MV-4-11 (cell line): ENCODE measurements around the gene AHRR.

Source experiments
- DNase-seq: peaks from one replicate; lab custom pipeline; 2025; lab: John Stamatoyannopoulos, UW

Gene AHRR

DNA sequence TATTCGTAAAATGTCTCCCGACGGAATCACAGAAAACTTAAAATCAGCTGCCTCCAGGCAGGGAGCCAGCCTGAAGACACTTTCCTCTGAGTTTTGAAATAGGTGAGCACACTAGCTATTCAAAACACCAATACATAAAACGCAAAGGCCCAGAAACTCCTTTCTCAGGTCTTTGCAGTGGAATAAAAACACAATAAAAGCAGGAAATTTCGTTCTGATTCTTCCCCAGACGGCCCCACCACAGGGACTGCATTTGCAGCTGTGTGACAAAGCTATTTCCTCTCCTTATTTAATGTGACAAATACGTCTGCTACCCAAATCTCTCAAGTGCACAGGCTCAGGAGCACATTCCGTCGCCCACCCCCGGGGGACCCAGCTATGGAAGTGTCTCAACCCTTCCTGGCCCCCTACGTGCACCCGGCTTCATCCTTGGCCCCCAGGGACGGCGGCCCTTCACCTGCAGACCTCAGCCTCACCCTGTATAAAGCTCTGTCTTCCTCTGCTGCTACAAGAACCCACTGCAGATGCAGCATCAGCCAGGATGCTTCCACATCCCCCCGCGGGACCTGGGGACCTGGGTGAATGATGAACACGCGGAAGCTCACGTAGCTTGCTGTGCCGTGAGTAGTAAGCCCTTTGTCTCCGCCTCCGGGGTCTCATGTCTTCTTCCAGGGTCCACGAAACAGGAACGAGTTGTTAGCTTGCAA lies 24.9 kb downstream of the AHRR start:
- DNase-seq: no peak

GRCh38 chr5:347712-348284 lies 26.3 kb downstream of the AHRR start:
- no peak for DNase-seq

DNA sequence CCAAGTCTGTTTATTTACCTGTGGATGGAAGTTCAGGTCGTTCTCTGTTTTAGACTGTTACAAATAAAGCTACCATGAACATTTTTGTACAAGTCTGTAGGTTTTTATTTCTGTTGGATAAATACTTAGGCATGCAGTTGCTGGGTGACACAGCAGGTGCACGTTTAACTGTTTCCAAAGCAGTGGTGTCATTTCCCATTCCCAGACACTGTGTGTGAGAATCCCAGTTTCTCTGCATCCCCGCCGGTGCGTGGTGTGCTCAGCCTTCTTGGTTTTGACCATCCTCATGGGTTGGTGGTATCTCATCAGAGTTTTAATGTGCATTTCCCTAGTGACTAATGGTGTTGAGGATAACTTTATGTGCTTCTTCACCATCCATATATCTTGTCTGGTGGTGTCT lies 27.2 kb downstream of the AHRR start:
- no peak for DNase-seq

DNA sequence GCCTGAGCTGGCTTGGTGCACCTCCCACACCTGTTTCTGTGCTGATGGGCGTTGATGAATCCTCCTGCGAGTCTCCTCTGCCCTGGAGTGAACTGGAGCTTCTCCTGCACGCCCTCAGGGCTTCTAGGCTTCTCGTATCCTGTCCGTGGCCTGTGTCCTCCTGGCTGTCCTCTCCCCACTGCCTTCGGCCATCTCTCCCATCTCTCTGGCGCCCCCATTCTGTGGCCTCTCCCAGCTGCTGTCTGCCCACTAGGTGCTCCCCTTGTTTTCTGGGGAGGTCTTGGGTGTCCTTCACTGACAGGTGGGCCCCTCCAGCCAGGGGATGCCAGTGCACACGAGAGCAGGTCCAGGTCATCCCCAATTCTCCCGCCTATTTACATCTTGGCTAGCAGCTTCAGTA lies 28.8 kb downstream of the AHRR start:
- DNase-seq: no peak

DNA sequence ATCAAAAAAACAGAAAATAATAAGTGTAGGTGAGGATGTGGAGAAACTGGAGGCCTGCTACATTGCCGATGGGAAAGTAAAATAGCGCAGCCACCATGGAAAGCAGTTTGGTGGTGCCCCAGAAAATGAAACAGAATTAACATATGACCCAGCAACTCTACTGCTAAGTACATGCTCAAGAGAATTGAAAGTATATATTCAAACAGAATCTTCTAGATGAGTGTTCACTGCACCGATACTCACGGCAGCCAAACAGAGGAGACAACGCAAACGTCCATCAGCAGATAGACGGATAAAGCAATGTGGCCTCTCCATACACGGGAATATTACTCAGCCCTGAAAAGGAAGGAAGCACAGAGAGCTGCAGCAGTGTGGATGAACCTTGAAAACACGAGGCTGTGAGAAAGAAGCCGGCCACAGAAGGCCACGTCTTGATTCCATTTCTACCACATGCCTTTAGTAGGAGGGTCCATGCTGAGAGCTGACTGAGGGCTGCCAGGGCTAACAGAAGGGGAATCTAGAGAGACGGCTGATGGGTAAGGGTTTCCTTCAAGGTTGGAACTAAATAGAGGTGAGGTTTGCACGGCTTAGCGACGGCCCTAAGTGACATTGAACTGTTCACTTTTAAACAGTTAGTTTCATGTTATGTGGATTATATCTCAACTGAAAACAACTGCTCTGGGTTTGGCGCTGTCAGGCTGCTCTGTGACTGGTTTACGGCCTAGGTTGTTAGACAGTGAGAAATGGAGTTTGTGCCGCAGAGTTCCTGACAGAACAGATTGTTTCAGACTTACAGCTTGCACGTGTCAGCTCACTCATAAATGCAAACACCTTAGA lies 29.8 kb downstream of the AHRR start:
- no peak for DNase-seq

DNA sequence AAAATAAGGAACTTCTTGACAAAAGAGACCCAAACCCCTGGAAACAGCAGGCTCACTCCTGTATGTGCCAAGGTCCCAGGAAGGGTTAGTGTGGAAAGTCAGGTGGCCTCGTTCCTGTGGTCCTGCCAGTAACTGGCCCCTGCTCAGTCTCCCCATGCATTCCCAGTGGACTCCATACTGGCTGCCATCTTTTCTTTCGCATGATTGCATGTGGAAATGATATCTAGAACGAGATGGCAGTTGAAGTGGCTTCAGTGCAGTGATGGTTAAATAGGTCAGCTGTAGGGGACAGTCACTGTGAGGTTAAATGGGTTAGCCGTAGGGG lies 30.4 kb downstream of the AHRR start:
- DNase-seq: no peak

DNA sequence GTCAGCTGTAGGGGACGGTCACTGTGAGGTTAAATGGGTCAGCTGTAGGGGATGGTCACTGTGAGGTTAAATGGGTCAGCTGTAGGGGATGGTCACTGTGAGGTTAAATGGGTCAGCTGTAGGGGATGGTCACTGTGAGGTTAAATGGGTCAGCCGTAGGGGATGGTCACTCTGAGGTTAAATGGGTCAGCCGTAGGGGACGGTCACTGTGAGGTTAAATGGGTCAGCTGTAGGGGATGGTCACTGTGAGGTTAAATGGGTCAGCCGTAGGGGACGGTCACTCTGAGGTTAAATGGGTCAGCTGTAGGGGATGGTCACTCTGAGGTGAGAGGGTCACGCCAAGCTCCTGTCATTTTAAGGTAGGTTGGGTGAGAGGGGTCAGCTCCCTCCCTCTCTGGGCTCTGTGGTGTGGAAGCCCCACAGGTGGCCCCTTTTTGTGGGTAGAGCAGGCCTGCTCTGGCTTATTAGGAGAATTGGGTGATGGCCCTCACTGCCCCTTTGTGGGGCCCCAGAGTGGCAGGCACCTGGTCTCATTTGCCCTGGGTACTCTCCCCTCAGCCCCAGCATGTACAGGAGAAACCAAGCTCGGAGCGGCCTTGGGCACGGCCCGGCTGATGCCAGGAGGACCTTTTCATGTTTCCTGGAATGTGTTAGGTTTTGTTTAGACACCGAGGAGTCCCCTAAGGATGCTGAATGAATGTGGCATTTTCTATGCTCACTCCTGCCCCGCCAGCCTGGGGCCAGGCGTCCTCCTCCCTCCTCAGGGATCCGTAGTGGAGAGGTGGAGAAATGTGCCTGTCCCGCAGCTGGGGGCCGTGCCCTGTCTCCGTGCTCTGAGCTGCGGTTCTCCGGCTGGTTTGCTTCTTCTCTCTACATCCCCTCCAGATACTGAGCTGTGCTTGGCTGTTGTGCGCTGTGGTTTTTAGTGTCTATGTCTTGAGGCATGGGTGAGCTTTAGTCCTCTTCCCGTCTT lies 31.4 kb downstream of the AHRR start:
- no peak for DNase-seq

DNA sequence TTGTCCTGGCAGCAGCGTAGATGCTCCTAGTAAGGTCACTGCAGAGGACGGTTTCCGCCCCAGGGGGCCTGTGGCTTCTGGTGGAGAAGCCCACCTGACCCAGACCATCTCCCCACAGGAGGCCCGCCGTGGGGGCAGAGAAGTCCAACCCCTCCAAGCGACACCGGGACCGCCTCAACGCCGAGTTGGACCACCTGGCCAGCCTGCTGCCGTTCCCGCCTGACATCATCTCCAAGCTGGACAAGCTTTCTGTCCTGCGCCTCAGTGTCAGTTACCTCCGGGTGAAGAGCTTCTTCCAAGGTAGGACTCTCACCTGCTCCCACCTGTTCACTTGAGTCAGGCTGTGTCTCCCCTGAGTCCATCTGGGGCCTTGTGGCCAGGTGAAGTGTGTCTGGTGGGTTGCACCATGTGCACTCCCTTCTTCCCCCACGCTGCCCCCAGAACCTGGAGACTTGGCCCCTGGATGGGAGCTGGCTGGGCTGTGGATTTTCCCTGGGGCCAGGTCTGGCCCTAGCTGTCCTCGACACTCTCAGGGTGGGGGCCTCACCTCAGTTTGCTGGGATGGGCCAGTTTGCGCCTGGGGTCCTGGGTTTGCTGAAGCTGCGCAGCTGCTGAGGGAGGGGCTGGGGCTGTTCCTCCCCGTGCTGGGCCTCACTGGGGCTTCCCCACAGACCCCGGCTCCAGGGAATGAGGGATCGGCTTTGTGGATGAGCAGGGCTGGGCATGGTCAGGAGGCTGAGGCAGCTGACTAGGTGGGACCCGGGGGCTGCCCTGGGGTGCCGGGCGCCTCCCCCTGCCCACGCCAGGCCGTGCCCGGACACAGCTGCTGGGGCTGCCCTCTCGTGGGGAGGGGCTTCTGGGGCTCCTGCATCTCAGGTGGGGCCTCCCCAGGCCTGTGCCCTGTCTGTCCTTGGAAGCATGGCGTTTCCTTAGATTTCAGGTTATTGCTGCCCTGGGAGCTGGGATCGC lies 32.4 kb downstream of the AHRR start:
- no peak for DNase-seq

GRCh38 chr5:354581-355378 lies 33.3 kb downstream of the AHRR start:
- no peak for DNase-seq

GRCh38 chr5:355379-355935 lies 33.9 kb downstream of the AHRR start:
- DNase-seq: no peak

DNA sequence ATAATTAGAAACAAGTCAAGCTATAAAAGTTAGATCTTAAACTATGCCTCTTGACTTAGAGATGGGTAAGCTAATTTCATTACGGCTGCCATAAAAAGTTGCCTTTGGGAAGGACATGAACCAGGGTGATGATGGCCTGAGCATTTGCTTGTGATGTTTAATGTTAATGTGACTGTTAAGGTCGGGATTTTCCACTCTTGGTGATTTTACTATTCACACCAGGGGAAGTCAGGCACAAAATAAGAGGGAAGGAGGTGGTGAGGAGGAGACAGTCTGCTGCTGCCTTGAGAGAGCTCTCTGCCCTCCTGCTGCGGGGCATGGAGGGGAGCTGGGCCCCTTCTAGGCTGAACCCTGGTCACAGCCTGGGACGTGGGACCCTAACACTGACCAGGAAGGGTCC lies 34.4 kb downstream of the AHRR start:
- DNase-seq: no peak

- no peak for DNase-seq
Observed at GRCh38 chr5:359301-359897, 37.9 kb downstream of the AHRR start.

- peak; percentile 76 for DNase-seq
Observed at GRCh38 chr5:360257-361027, 38.9 kb downstream of the AHRR start.

DNA sequence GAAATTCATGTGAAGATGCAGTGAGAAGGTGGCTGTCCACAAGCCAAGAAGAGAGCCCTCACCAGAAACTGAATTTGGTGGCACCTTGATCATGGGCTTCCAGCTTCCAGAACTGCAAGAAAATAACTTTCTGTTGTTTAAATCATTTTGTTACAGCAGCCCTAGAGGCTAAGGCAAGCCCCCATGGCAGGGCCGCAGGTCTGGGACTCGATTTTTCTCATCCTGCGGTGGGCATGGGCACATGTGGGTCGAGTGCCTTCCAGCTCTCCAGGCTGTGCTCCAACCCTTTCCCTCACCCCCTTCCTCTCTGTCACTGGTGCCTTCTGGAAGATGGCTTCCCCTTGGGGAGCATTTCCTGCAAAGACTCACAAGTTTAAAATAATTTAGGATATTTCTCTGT lies 40.7 kb downstream of the AHRR start:
- no peak for DNase-seq

DNA sequence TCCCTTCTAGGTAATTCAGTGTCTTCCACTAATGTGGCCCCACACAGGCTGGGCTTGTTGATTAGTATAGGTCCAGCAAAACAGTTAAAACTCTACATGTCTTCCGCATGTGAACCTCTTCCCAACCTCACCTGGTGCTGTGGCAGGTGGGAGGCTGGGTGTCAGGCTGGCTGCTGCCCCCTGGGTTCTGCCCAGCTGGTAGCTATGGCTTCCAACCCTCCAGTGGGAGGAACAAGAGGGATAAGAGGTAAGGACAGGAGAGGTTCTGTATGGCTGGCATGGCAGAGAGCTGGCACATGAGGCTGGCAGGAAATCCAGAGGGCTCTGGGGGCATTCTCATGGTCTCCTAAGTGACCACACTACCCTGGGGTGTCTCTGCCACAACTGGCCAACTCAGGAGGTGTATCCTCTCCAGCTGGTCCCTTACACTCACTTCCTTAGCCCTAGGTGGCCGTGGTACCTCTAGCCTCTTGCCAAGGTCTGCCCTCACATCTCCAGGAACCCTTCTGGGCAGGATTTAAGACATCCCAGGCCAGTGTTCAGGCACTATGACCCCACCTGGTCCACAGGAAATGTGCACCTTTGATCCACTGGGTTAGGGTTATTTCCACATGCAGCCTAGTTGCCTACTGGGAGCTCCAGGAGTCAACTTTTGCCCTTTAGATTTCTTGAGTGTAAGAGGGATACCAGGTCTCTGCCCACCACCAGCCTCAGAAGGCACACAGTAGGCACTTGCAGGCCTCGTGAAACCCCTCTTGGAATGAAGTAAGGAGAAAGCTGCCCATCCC lies 41.7 kb downstream of the AHRR start:
- no peak for DNase-seq

GRCh38 chr5:364497-364896 lies 43.0 kb downstream of the AHRR start:
- no peak for DNase-seq

GRCh38 chr5:366541-367357 lies 45.2 kb downstream of the AHRR start:
- DNase-seq: peak; percentile 63
